GM21717 (cell line): ENCODE results near the gene ATP8B1.

Experiments
- ATAC-seq: cut with Tn5 transposase; IDR thresholded peaks from one replicate; pipeline ENCODE4 v1.9.1; 2021; ENCODE audit warnings: mild to moderate bottlenecking, moderate library complexity; ENCODE audit not compliant: unreplicated experiment

ATP8B1 gene

GRCh38 chr18:57771193-57771592 is 31.9 kb downstream of the ATP8B1 start:
- no peak for ATAC-seq

- no peak for ATAC-seq
Observed at GRCh38 chr18:57768537-57769326, 34.4 kb downstream of the ATP8B1 start.

GRCh38 chr18:57767259-57768050 is 35.7 kb downstream of the ATP8B1 start:
- ATAC-seq = no peak

- ATAC-seq = no peak
Observed at GRCh38 chr18:57764995-57765394, 38.1 kb downstream of the ATP8B1 start.

- ATAC-seq = no peak
Observed at GRCh38 chr18:57764087-57764486, 39.0 kb downstream of the ATP8B1 start.

- no peak for ATAC-seq
Observed at GRCh38 chr18:57762686-57763085, 40.4 kb downstream of the ATP8B1 start.

- no peak for ATAC-seq
Observed at GRCh38 chr18:57759650-57760049, 43.5 kb downstream of the ATP8B1 start.

GRCh38 chr18:57755473-57756067 is 47.5 kb downstream of the ATP8B1 start:
- ATAC-seq = no peak

- ATAC-seq = peak; percentile 78
Observed at GRCh38 chr18:57754577-57755338, 48.4 kb downstream of the ATP8B1 start.

- no peak for ATAC-seq
Observed at GRCh38 chr18:57753063-57753462, 50.1 kb downstream of the ATP8B1 start.

GRCh38 chr18:57749604-57749970 is 53.5 kb downstream of the ATP8B1 start:
- no peak for ATAC-seq

GRCh38 chr18:57748770-57749603 is 54.1 kb downstream of the ATP8B1 start:
- peak; percentile 93 for ATAC-seq

- peak; percentile 16 for ATAC-seq
Observed at GRCh38 chr18:57747809-57748680, 55.1 kb downstream of the ATP8B1 start.

GRCh38 chr18:57744211-57744694 is 58.9 kb downstream of the ATP8B1 start:
- no peak for ATAC-seq

- ATAC-seq = no peak
Observed at GRCh38 chr18:57743008-57743407, 60.1 kb downstream of the ATP8B1 start.

- no peak for ATAC-seq
Observed at GRCh38 chr18:57741273-57741672, 61.8 kb downstream of the ATP8B1 start.

GRCh38 chr18:57738078-57738477 is 65.0 kb downstream of the ATP8B1 start:
- ATAC-seq = no peak

- ATAC-seq = no peak
Observed at GRCh38 chr18:57737400-57738060, 65.6 kb downstream of the ATP8B1 start.
